Naive thymus-derived CD4-positive, alpha-beta T cell (primary cell): Measurements from ENCODE around the gene SMPD3. TPM values are rescaled to one million over a fixed set of nuclear protein-coding genes. Genes with fewer than 3 reads are reported as not detected.

ENCODE experiments used
- ATAC-seq: fragments of 150-1000 bp; cut with Tn5 transposase; 2 replicates; pipeline ENCODE4 v1.10.0; 2021; ENCODE audit warnings: mild to moderate bottlenecking, moderate library complexity
- CTCF ChIA-PET: fragments of 350-600 bp; sonication (Branson Sonifier 250); formaldehyde crosslinking; loops from one replicate; lab custom pipeline; 2021; ENCODE audit warnings: antibody characterized with exemption; lab: Charles Lee
- POLR2A ChIA-PET: fragments of 350-600 bp; sonication (Branson Sonifier 250); formaldehyde crosslinking; loops from one replicate; lab custom pipeline; 2021; ENCODE audit warnings: antibody characterized with exemption, inconsistent platforms; lab: Charles Lee
- DNase-seq, 9 donors: peaks; one replicate each; pipeline versions ENCODE4 v3.0.0 to v3.0.0-alpha.2; 2020 to 2022; ENCODE audit warnings: mixed read lengths in 1 of 9
- H3K27ac ChIP-seq: one replicate; pipeline ENCODE4 v1.7.0; 2013; ENCODE audit warnings: mild to moderate bottlenecking, low read depth, low read length, moderate library complexity
- H3K27me3 ChIP-seq, 2 donors: one replicate each; pipeline ENCODE4 v1.7.0; 2013; ENCODE audit warnings: low read length in 2 of 2, mild to moderate bottlenecking in 2 of 2, moderate library complexity in 2 of 2; ENCODE audit not compliant: control insufficient read depth in 2 of 2, insufficient read depth in 2 of 2
- H3K36me3 ChIP-seq, 3 experiments: 1 replicate in 2 of 3; 2 replicates in 1 of 3; pipeline ENCODE4 v1.7.0; 2013; ENCODE audit warnings: low read length in 3 of 3, mild to moderate bottlenecking in 3 of 3, moderate library complexity in 1 of 3; ENCODE audit not compliant: insufficient read depth in 3 of 3, control insufficient read depth in 2 of 3
- H3K4me1 ChIP-seq, 2 donors: one replicate each; pipeline ENCODE4 v1.7.0; 2013; ENCODE audit warnings: low read length in 2 of 2, mild to moderate bottlenecking in 2 of 2, moderate library complexity in 1 of 2; ENCODE audit not compliant: control insufficient read depth in 2 of 2, insufficient read depth in 2 of 2
- H3K4me3 ChIP-seq: 2 replicates; pipeline ENCODE4 v1.7.0; 2013; ENCODE audit warnings: mild to moderate bottlenecking, low read length
- H3K9me3 ChIP-seq, 3 experiments: 1 replicate in 2 of 3; 2 replicates in 1 of 3; pipeline ENCODE4 v1.7.0; 2013; ENCODE audit warnings: low read length in 3 of 3; ENCODE audit not compliant: control insufficient read depth in 2 of 3
- H3K27ac Mint-ChIP-seq, 9 donors: one replicate each; pipeline ENCODE4 v1.8.0; 2020 to 2022; ENCODE audit warnings: mixed read lengths in 9 of 9, mild to moderate bottlenecking in 8 of 9, moderate library complexity in 5 of 9, inconsistent platforms in 2 of 9
- H3K27me3 Mint-ChIP-seq, 5 donors: one replicate each; pipeline ENCODE4 v1.8.0; 2021 to 2022; ENCODE audit warnings: mixed read lengths in 5 of 5, mild to moderate bottlenecking in 1 of 5
- H3K36me3 Mint-ChIP-seq, 5 donors: one replicate each; pipeline ENCODE4 v1.8.0; 2020 to 2022; ENCODE audit warnings: mixed read lengths in 5 of 5, mild to moderate bottlenecking in 3 of 5, inconsistent platforms in 1 of 5
- H3K4me1 Mint-ChIP-seq, 7 donors: one replicate each; pipeline ENCODE4 v1.8.0; 2020 to 2022; ENCODE audit warnings: mixed read lengths in 7 of 7, mild to moderate bottlenecking in 3 of 7, inconsistent platforms in 1 of 7
- H3K4me3 Mint-ChIP-seq, 10 donors: one replicate each; pipeline ENCODE4 v1.8.0; 2020 to 2022; ENCODE audit warnings: mild to moderate bottlenecking in 10 of 10, mixed read lengths in 10 of 10, moderate library complexity in 6 of 10, inconsistent platforms in 2 of 10
- H3K9me3 Mint-ChIP-seq, 11 donors: one replicate each; pipeline ENCODE4 v1.8.0; 2020 to 2022; ENCODE audit warnings: mixed read lengths in 11 of 11, mild to moderate bottlenecking in 4 of 11, inconsistent platforms in 1 of 11, moderate library complexity in 1 of 11
- intact Hi-C, 2 donors: fragments of 100-400 bp; cut with micrococcal nuclease; formaldehyde crosslinking; loops; one replicate each; pipeline ENCODE4 v1.15.1; 2023
- polyA plus RNA-seq, 2 donors: library from polyadenylated mRNA; unstranded; fragments of 300-500 nt; fragmentation: Illumina TruSeq; gene quantifications; one replicate each; pipeline ENCODE4 v1.2.3, GENCODE V29; 2021
- total RNA-seq, 6 experiments: library from RNA in 5 of 6; stranded (reverse) in 5 of 6; gene quantifications; 1 replicate in 5 of 6; 2 replicates in 1 of 6; pipeline ENCODE4 v1.2.3 and lab custom pipeline; 2021 to 2026

SMPD3 gene
- total and polyA plus RNA-seq, 7 experiments from 2014 or later, result 0.32 to 6.1 (median 1.8) TPM

DNA sequence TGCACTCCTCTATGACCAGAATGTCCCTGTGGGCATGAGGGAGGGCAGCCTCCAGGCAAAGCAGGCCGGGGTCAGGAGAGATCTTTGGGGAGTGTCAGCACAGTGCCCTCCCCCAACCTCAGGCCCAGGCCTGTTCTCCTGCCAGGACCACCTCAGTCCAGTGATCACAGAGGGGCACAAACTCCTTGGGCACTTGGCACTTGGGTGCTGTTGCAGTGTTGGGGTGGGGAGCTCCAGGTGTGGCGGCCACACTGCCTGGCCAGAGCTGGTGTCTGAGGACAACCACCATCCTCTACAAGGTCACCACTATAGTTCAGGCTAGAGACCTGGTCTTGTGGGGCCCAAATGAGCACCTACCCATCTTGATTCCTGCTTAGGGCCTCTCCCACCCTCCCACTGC, 37.2 kb downstream of the SMPD3 start:
- H3K9me3 ChIP-seq, result no peaks in the 10 kb centered on the region
- Mint-ChIP-seq H3K9me3 (no peaks in the 10 kb centered on the region), H3K4me1 (peaks cover 8 to 26% (median 17%) of the 10 kb centered on the region in 7 donors), H3K4me3 (no peak overlapping the region), H3K36me3 (peaks cover 0 to 2% (median 0%) of the 10 kb centered on the region in 5 donors), H3K27me3 (peaks cover 0 to 24% (median 0%) of the 10 kb centered on the region in 5 donors), H3K27ac (peak overlapping the region in 1 of 9 donors; percentile 44)
- H3K27ac ChIP-seq, result no peak overlapping the region
- ChIA-PET CTCF (interaction anchor here (1.1 kb wide), 1 partner anchor 28 kb away, joined by 3 read pairs; no protein-coding TSS in a partner anchor), POLR2A (no interaction called here)
- no peak for ATAC-seq
- no peak for DNase-seq
- H3K36me3 ChIP-seq, result peaks cover 0 to 3% (median 0%) of the 10 kb centered on the region in 3 experiments
- peaks cover 5 to 9% of the 10 kb centered on the region in 2 donors for H3K4me1 ChIP-seq
- intact Hi-C loops, result no loop called here
- no peak overlapping the region for H3K4me3 ChIP-seq
- H3K27me3 ChIP-seq, result no peaks in the 10 kb centered on the region

DNA sequence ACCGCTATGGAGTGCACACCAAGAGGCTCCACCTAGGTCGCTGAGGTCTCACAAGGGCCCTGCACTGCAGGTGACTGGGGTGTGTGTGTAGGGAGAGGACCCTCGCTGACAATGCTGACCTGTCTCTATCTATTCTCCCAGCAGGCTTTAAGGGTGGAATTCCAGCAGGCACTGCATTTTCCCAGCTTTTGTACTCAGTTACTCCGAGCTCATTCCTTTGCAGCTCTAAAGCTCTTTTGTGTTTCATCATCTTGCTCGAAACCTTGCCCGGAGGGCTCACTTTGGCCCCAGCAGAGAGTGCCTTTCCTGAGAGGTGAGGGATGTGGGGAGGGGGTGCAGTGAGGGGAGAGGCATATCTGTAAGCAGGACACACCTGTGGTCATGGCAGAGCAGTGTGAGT, 39.3 kb downstream of the SMPD3 start:
- no peak for DNase-seq
- H3K9me3 Mint-ChIP-seq, result no peaks in the 10 kb centered on the region
- H3K27ac Mint-ChIP-seq, result no peak overlapping the region
- POLR2A ChIA-PET, result interaction anchor here (1.2 to 4.6 kb wide), 3 partner anchors 8 to 13 kb away, joined by 3 to 27 read pairs (median 3); no protein-coding TSS in a partner anchor
- H3K4me3 Mint-ChIP-seq, result no peak overlapping the region
- peaks cover under 1 to 9% (median 5%) of the 10 kb centered on the region in 7 donors for H3K4me1 Mint-ChIP-seq
- H3K27me3 Mint-ChIP-seq, result peaks cover 0 to 29% (median 0%) of the 10 kb centered on the region in 5 donors
- peaks cover 0 to 3% (median 0%) of the 10 kb centered on the region in 3 experiments for H3K36me3 ChIP-seq
- H3K4me3 ChIP-seq, result no peak overlapping the region
- CTCF ChIA-PET, result interaction anchor here (0.8 to 2.1 kb wide), 3 partner anchors 9 to 102 kb away, joined by 3 to 10 read pairs (median 3); no protein-coding TSS in a partner anchor
- H3K27ac ChIP-seq, result no peak overlapping the region
- no peaks in the 10 kb centered on the region for H3K27me3 ChIP-seq
- intact Hi-C loops, result no loop called here
- H3K9me3 ChIP-seq, result no peaks in the 10 kb centered on the region
- peaks cover 0 to 5% of the 10 kb centered on the region in 2 donors for H3K4me1 ChIP-seq
- ATAC-seq, result no peak
- peaks cover 0 to 2% (median 0%) of the 10 kb centered on the region in 5 donors for H3K36me3 Mint-ChIP-seq

DNA sequence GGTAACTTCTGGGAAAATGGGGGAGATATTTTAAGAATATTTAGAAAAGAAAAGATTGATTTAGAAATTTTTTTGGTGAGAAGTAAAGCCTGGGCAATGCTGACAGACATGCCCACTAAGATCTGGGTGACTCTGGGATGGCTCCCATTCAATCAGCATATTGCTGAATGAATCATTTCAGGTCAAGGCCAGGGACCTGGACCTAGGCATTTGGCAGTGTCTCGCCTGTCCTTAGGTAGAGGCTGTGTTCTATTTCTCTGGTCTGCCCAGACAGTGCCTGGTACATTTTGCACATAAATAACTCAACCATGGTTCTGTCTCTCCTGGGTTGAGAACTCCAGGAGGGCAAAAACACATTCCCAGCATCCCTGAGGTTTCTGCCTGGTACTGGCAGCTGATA, 39.9 kb downstream of the SMPD3 start:
- CTCF ChIA-PET, result interaction anchor here (1.0 to 2.1 kb wide), 2 partner anchors 10 to 102 kb away, joined by 3 to 10 read pairs; no protein-coding TSS in a partner anchor
- Mint-ChIP-seq H3K27ac (no peak overlapping the region), H3K9me3 (no peaks in the 10 kb centered on the region), H3K36me3 (peaks cover 0 to 2% (median 0%) of the 10 kb centered on the region in 5 donors), H3K27me3 (peaks cover 0 to 29% (median 0%) of the 10 kb centered on the region in 5 donors), H3K4me1 (peaks cover 0 to 9% (median 3%) of the 10 kb centered on the region in 7 donors), H3K4me3 (no peak overlapping the region)
- no peak overlapping the region for H3K27ac ChIP-seq
- H3K4me1 ChIP-seq, result peaks cover 0 to 5% of the 10 kb centered on the region in 2 donors
- ATAC-seq (no peak), DNase-seq (no peak)
- peaks cover 0 to 3% (median 0%) of the 10 kb centered on the region in 3 experiments for H3K36me3 ChIP-seq
- no peaks in the 10 kb centered on the region for H3K9me3 ChIP-seq
- intact Hi-C loops, result no loop called here
- H3K27me3 ChIP-seq, result no peaks in the 10 kb centered on the region
- no peak overlapping the region for H3K4me3 ChIP-seq
- POLR2A ChIA-PET, result interaction anchor here (1.2 to 4.6 kb wide), 3 partner anchors 9 to 13 kb away, joined by 3 to 27 read pairs (median 6); no protein-coding TSS in a partner anchor

DNA sequence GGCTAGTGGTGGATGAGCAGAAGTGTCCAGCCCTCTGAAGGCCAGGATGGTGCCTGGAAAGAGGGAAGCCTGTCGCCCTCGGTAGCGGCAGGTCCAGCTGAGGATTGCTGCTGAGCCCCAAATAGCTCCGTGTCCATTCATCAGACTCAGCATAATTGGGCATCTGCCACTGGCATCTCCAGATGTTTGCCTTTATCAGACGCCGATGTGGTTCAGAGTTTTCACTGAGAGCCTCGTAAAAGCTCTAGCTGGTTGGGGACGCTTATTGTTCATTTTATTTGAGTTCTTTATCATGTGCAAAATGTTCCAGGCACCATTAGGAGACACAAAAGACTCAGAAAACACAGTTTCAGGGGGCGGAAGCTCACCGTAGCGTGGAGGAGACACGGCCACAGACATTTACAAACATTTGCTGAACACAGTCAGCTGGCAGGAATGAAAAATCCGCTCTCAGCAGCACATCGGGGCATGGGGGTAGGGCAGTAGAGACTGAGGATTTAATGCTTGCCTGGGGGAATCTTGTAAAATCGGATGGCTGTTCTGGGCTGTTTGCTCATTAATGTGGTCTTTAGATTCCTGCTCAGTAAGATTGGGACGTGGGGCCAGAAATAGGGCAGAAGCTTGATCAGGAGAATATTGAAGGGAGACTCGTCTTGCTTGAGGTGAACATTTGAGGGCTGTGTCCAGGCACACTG, 41.7 kb downstream of the SMPD3 start:
- no peak overlapping the region for H3K27ac ChIP-seq
- no peaks in the 10 kb centered on the region for H3K9me3 ChIP-seq
- Mint-ChIP-seq H3K36me3 (no peaks in the 10 kb centered on the region), H3K4me3 (no peak overlapping the region), H3K27ac (peak overlapping the region in 1 of 9 donors; percentile 28), H3K27me3 (peaks cover 0 to 29% (median 0%) of the 10 kb centered on the region in 5 donors), H3K9me3 (no peaks in the 10 kb centered on the region), H3K4me1 (peaks cover 0 to 11% (median 5%) of the 10 kb centered on the region in 7 donors)
- DNase-seq, result no peak
- intact Hi-C loops, result no loop called here
- H3K4me3 ChIP-seq, result no peak overlapping the region
- CTCF ChIA-PET, result interaction anchor here (0.7 to 2.6 kb wide), 6 partner anchors 8 to 103 kb away, joined by 3 to 10 read pairs (median 4); no protein-coding TSS in a partner anchor
- ATAC-seq, result no peak
- H3K4me1 ChIP-seq, result peaks cover 3 to 5% of the 10 kb centered on the region in 2 donors
- no peaks in the 10 kb centered on the region for H3K27me3 ChIP-seq
- H3K36me3 ChIP-seq, result peaks cover 0 to 3% (median 0%) of the 10 kb centered on the region in 3 experiments
- POLR2A ChIA-PET, result interaction anchor here (0.9 to 4.6 kb wide), 4 partner anchors 8 to 28 kb away, joined by 3 to 27 read pairs (median 4); no protein-coding TSS in a partner anchor

DNA sequence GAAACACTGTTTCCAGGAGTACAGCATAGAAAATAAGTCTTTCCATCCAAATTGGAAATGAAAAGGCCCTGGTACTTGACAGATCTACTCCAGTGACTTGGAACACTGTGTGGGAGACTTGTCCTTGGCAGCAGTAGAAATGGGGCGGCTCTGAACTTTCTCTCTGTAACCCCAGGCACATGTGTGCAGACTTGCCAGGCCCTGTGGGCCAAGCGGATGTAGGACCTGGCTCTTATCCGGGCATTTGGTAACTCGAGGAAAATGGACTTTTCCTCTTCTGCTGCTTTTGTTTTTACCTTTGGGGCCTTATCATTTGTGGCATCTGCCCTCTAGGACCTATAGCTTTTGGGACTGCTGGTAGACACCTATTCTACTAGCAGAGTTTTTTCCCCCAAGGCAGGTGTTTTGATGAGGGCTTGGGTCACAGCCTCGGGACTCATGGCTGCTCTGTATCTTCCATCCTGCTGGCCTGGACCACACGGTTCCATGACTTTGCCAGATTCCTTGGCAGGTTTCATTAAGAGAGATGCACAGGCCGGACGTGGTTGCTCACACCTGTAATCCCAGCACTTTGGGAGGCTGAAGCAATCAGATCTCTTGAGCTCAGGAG, 43.5 kb downstream of the SMPD3 start:
- Histone ChIP-seq H3K4me1 (peaks cover 6 to 18% of the 10 kb centered on the region in 2 donors), H3K27ac (no peak overlapping the region), H3K36me3 (peaks cover 0 to 3% (median 0%) of the 10 kb centered on the region in 3 experiments), H3K4me3 (no peak overlapping the region), H3K27me3 (no peaks in the 10 kb centered on the region), H3K9me3 (no peaks in the 10 kb centered on the region)
- CTCF ChIA-PET, result interaction anchor here (2.1 to 2.6 kb wide), 2 partner anchors 105 to 116 kb away, joined by 5 to 6 read pairs; no protein-coding TSS in a partner anchor
- no peaks in the 10 kb centered on the region for H3K36me3 Mint-ChIP-seq
- POLR2A ChIA-PET, result interaction anchor here (0.6 to 4.6 kb wide), 4 partner anchors 13 to 1094 kb away, joined by 3 to 27 read pairs (median 4); no protein-coding TSS in a partner anchor
- DNase-seq (no peak), ATAC-seq (no peak)
- peaks cover 4 to 25% (median 17%) of the 10 kb centered on the region in 7 donors for H3K4me1 Mint-ChIP-seq
- peak overlapping the region in 1 of 9 donors; percentile 20 for H3K27ac Mint-ChIP-seq
- peaks cover 0 to 29% (median 0%) of the 10 kb centered on the region in 5 donors for H3K27me3 Mint-ChIP-seq
- intact Hi-C loops, result no loop called here
- no peak overlapping the region for H3K4me3 Mint-ChIP-seq
- H3K9me3 Mint-ChIP-seq, result no peaks in the 10 kb centered on the region

DNA sequence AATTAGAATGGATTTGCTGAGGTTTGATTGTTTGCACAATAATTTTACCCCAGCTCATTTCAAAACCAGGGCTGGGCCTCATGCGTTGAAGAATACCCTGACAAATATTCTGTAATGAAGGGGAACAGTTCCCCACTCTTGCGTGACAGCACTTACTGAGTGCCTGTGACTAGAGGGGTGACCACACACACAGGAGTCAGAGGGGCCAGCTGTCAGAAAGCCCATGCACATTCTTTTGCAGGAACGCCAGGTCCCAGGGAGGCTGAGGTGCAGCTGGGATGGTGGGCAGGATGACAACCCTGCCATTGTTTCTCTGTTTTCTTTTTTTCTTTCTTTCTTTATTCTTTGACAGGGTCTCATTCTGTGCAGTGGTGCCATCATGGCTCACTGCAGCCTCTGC, 44.6 kb downstream of the SMPD3 start:
- Histone ChIP-seq H3K36me3 (peaks cover 0 to under 1% (median 0%) of the 10 kb centered on the region in 3 experiments), H3K27me3 (no peaks in the 10 kb centered on the region), H3K27ac (no peak overlapping the region), H3K4me1 (peaks cover 3 to 18% of the 10 kb centered on the region in 2 donors), H3K4me3 (no peak overlapping the region), H3K9me3 (no peaks in the 10 kb centered on the region)
- no peak overlapping the region for H3K4me3 Mint-ChIP-seq
- no peak overlapping the region for H3K27ac Mint-ChIP-seq
- peaks cover 0 to 21% (median 0%) of the 10 kb centered on the region in 5 donors for H3K27me3 Mint-ChIP-seq
- DNase-seq (no peak), ATAC-seq (no peak)
- POLR2A ChIA-PET, result interaction anchor here (0.7 to 4.3 kb wide), 2 partner anchors 14 to 20 kb away, joined by 3 to 22 read pairs; no protein-coding TSS in a partner anchor
- H3K36me3 Mint-ChIP-seq, result no peaks in the 10 kb centered on the region
- intact Hi-C loops, result no loop called here
- peaks cover 3 to 27% (median 19%) of the 10 kb centered on the region in 7 donors for H3K4me1 Mint-ChIP-seq
- CTCF ChIA-PET, result interaction anchor here (2.1 to 2.6 kb wide), 2 partner anchors 106 to 117 kb away, joined by 5 to 6 read pairs; no protein-coding TSS in a partner anchor
- no peaks in the 10 kb centered on the region for H3K9me3 Mint-ChIP-seq
